ENCODE measurements around the gene SLC2A5.

SLC2A5 gene

DNA sequence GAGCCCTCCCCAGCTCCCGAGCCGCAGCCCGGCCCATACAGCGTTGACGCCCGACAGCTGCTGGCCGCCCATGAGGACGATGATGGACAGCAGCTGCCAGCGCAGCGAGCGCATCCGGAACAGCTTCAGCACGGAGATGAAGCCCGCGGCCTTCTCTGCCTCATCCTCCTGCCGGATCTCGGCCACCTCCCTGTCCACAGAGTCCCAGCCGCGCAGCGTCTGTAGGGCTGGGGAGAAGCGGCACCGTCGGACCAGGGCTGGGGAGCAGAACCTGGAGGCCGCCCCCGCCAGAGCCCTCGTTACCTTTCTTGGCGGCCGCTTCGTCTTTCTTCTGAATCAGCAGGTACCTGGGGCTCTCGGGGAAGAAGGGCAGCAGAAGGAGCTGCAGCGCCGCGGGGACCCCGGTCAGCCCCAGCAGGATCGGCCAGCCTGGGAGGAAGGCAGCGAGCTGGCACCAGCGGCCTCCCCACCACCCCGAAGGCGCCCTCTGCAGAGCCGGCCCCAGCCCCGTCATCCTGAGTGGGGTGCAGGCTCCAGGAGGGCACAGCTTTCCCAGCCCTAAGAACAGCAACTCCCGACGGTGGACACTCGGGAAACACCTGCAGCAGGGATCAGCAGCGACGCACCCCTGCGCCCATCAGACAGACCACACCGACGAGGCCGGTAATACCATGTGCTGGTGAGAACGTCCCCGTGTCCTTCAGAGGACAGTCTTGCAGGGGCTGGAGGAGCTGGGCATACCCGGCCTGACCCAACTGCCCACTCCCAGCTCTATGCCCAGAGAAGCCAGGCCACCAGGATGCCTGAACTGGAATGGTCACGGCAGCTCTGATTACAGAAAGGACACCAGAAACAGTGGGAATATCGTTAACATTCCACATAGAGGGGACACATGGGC is 29.4 kb downstream of the SLC2A5 start:
- TF ChIP-seq, protein P1, sequence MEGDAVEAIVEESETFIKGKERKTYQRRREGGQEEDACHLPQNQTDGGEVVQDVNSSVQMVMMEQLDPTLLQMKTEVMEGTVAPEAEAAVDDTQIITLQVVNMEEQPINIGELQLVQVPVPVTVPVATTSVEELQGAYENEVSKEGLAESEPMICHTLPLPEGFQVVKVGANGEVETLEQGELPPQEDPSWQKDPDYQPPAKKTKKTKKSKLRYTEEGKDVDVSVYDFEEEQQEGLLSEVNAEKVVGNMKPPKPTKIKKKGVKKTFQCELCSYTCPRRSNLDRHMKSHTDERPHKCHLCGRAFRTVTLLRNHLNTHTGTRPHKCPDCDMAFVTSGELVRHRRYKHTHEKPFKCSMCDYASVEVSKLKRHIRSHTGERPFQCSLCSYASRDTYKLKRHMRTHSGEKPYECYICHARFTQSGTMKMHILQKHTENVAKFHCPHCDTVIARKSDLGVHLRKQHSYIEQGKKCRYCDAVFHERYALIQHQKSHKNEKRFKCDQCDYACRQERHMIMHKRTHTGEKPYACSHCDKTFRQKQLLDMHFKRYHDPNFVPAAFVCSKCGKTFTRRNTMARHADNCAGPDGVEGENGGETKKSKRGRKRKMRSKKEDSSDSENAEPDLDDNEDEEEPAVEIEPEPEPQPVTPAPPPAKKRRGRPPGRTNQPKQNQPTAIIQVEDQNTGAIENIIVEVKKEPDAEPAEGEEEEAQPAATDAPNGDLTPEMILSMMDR (conservative IDR thresholded peaks at IDR 0.05): no peak

DNA sequence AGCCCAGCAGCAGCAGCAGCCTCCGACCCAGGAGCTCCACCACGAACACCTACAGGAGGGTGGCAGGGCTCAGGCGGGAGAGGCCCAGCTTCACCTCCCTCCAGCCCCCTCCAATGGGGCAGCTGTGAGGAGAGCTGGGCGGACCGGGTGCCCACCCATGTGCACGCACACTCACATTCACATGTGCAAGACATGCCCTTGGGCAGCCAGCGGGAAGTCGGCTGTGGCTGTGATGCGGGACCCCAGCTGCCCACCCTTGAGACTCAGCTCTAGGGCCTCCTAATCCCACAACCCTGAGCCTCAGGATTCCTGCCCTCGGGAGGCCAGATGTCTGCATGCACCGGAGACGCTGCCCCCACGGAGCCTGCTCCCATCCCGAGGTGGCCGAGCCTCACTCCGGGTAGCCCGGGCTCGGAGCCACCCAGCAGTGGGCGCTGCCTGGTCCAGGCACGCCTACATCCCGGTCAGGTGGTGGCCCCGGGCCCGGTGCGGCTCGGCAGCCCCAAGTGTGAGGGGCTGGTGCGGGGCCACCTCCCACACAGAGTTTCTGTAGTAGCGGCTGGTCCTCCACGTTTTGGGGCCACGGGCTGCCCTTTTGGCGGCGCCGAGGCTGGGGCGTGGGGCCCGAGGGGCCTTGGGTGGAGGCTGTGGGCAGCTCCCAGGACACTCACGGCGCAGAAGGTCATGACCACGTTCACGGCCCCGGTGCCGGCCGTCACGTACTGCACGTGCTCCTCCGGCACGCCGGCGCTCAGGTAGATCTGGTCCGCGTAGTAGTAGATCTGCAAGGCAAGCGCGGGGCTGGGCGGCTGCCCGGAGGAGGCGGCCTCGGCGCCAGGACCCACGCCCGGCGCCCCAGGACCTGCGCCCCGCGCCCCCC is 30.3 kb downstream of the SLC2A5 start:
- H3K27ac ChIP-seq: no peak overlapping the region
- TF ChIP-seq, protein P1 (conservative IDR thresholded peaks at IDR 0.05): no peak

More for the DNA sequence above, 29.4 kb downstream of the SLC2A5 start:
- H3K27ac ChIP-seq: no peak overlapping the region

DNA sequence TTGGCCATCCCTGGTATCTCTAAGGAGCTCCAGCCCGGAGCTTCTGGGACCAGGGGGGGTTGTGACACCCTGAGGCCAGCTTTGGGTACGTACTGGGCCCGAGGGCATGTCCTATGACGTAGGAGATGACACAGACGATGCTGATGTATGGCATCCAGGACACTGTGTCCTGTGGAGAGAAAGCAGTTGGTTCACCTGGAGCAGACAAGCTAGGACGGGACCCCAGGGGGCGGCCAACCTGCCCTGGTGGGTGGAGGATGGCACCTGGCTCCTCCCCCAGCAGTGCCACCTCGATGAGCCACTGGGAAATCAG is 31.1 kb downstream of the SLC2A5 start:
- no peak overlapping the region for H3K27ac ChIP-seq
- TF ChIP-seq, protein P1 (conservative IDR thresholded peaks at IDR 0.05): no peak

GRCh38 chr1:9037476-9038337 is 31.7 kb downstream of the SLC2A5 start:
- no peak overlapping the region for H3K27ac ChIP-seq
- TF ChIP-seq, protein P1 (conservative IDR thresholded peaks at IDR 0.05): no peak

- TF ChIP-seq, protein P1 (conservative IDR thresholded peaks at IDR 0.05): no peak
Observed at GRCh38 chr1:9035226-9035625, 34.2 kb downstream of the SLC2A5 start.

GRCh38 chr1:9033363-9033762 is 36.1 kb downstream of the SLC2A5 start:
- TF ChIP-seq, protein P1 (conservative IDR thresholded peaks at IDR 0.05): no peak
- H3K27ac ChIP-seq: no peak overlapping the region

More at GRCh38 chr1:9035226-9035625, 34.2 kb downstream of the SLC2A5 start:
- no peak overlapping the region for H3K27ac ChIP-seq

Measured in VCaP (cell line).